NCI-H2171 (cell line): Measurements from ENCODE around the gene NUDT13.

Experiments
- DNase-seq: peaks from one replicate; lab custom pipeline; 2025; lab: John Stamatoyannopoulos, UW

NUDT13 gene

GRCh38 chr10:73166972-73167371 lies 56.7 kb downstream of the NUDT13 start:
- no peak for DNase-seq

GRCh38 chr10:73167458-73167782 lies 57.2 kb downstream of the NUDT13 start:
- DNase-seq: no peak

GRCh38 chr10:73167783-73168464 lies 57.7 kb downstream of the NUDT13 start, which contains the start of the genes ECD and FAM149B1:
Gene ECD, minus strand, starts transcription at chr10:73168008. Its CDS starts 4,071 bp downstream, at chr10:73163937.
Gene FAM149B1, plus strand, starts transcription at chr10:73168119. Its CDS starts 221 bp downstream, at chr10:73168340.
- DNase-seq: peak; percentile 77

- no peak for DNase-seq
Measured at GRCh38 chr10:73168465-73168803, 58.2 kb downstream of the NUDT13 start.

- DNase-seq: no peak
Measured at GRCh38 chr10:73169320-73169719, 59.1 kb downstream of the NUDT13 start.

- DNase-seq: no peak
Measured at GRCh38 chr10:73172867-73173266, 62.6 kb downstream of the NUDT13 start.

GRCh38 chr10:73174148-73174925 lies 64.1 kb downstream of the NUDT13 start:
- no peak for DNase-seq
